ENCODE results near the gene SAFB.

The SAFB gene

GRCh38 chr19:5703819-5704818, 81.2 kb downstream of the SAFB start:
- no peak for DNase-seq

GRCh38 chr19:5705552-5705951, 82.7 kb downstream of the SAFB start:
- DNase-seq, result no peak

GRCh38 chr19:5706876-5707573, 84.1 kb downstream of the SAFB start:
- DNase-seq, result no peak

GRCh38 chr19:5707576-5708575, 85.0 kb downstream of the SAFB start:
- DNase-seq, result no peak

- no peak for DNase-seq
These were observed 88.1 kb downstream of the SAFB start for GRCh38 chr19:5711025-5711424.

GRCh38 chr19:5711713-5712161, 88.9 kb downstream of the SAFB start:
- no peak for DNase-seq

- no peak for DNase-seq
These were observed 90.3 kb downstream of the SAFB start for GRCh38 chr19:5713228-5713627.

- DNase-seq, result no peak
These were observed 91.9 kb downstream of the SAFB start for GRCh38 chr19:5714816-5715215.

GRCh38 chr19:5717215-5717935, 94.5 kb downstream of the SAFB start:
- DNase-seq, result no peak
